K562 (cell line): Measurements from ENCODE around the gene PPL. TPM values are rescaled to one million over a fixed set of nuclear protein-coding genes. Genes with fewer than 3 reads are reported as not detected.

Experiments
- CBFA2T2 ChIP-seq: fragments of 450-650 bp; conservative IDR thresholded peaks from 2 replicates; pipeline ENCODE4 v1.6.1; 2017; ENCODE audit warnings: mild to moderate bottlenecking
- HIVEP1 ChIP-seq: fragments of 250-450 bp; sonication (Bioruptor Pico); IDR thresholded peaks from 2 replicates; pipeline ENCODE4 v1.4.0; 2020; ENCODE audit warnings: mild to moderate bottlenecking
- RBM25 ChIP-seq: fragments of 200-400 bp; formaldehyde crosslinking; IDR thresholded peaks from 2 replicates; pipeline ENCODE4 v1.6.1; 2018; ENCODE audit warnings: low read length, low read depth, moderate library complexity; ENCODE audit not compliant: severe bottlenecking
- SMARCA5 ChIP-seq: fragments of 450-650 bp; IDR thresholded peaks from 2 replicates; pipeline ENCODE4 v1.6.1; 2016
- ZNF146 ChIP-seq: IDR thresholded peaks from one replicate; pipeline ENCODE4 v1.6.1; 2018; ENCODE audit warnings: missing compliant biosample characterization; ENCODE audit not compliant: unreplicated experiment
- ZNF224 ChIP-seq: sonication (generic); formaldehyde crosslinking; IDR thresholded peaks from 2 replicates; pipeline ENCODE4 v1.8.0; 2022; ENCODE audit warnings: mild to moderate bottlenecking, missing genetic modification reagents
- ZNF354B ChIP-seq: fragments of 250-450 bp; sonication (Bioruptor Pico); IDR thresholded peaks from 2 replicates; pipeline ENCODE4 v1.4.0; 2020
- ZNF507 ChIP-seq: conservative IDR thresholded peaks from 2 replicates; pipeline ENCODE4 v1.6.1; 2017; ENCODE audit warnings: missing genetic modification characterization, missing compliant biosample characterization
- ZNF77 ChIP-seq: fragments of 250-450 bp; sonication (Bioruptor Pico); IDR thresholded peaks from 2 replicates; pipeline ENCODE4 v1.5.0; 2020
- polyA plus RNA-seq, 8 experiments: library from polyadenylated mRNA; depleted of rRNA in 4 of 8; stranded (reverse) in 5 of 8; unstranded in 3 of 8; fragments of >200 nt; fragmentation: Nextera tagmentation in 2 of 8; fragmentation: Illumina TruSeq in 1 of 8; extraction: Ambion mirVana in 2 of 8; extraction: Trizol in 1 of 8; gene quantifications; 2 replicates each; pipeline versions ENCODE4 v1.2.1 to v1.2.3, GENCODE V29; 2011 to 2014; ENCODE audit warnings: inconsistent platforms in 1 of 8, missing spikeins in 1 of 8
- total RNA-seq, 7 experiments: library from RNA; depleted of rRNA in 6 of 7; stranded (reverse); fragments of >200 nt in 6 of 7; fragmentation: Illumina TruSeq in 2 of 7; extraction: Trizol in 2 of 7; gene quantifications; 2 replicates each; pipeline versions ENCODE4 v1.2.1 to v1.2.3, GENCODE V29; 2011 to 2021; ENCODE audit warnings: low replicate concordance in 1 of 7
- TF ChIP-seq, protein P1 (sequence below): IDR thresholded peaks from 3 replicates; pipeline ENCODE4 v1.6.1; 2011; ENCODE audit warnings: borderline replicate concordance, mild to moderate bottlenecking, moderate library complexity; ENCODE audit not compliant: insufficient read length; ENCODE audit errors: extremely low read depth
- TF ChIP-seq, protein P2 (sequence below): fragments of 450-650 bp; IDR thresholded peaks from 2 replicates; pipeline ENCODE4 v1.6.1; 2016; ENCODE audit warnings: low read depth
- TF ChIP-seq, protein P3 (sequence below): fragments of 450-650 bp; IDR thresholded peaks from 2 replicates; pipeline ENCODE4 v1.6.1; 2014; ENCODE audit warnings: low read depth, mild to moderate bottlenecking, moderate library complexity, borderline replicate concordance

Gene PPL
- total and polyA plus RNA-seq, 9 of the 15 experiments (the other 6 are each of a cell fraction or from before 2014, with no cell fraction given), result 0.01 to 0.15 (median 0.07) TPM; not detected in 3

DNA sequence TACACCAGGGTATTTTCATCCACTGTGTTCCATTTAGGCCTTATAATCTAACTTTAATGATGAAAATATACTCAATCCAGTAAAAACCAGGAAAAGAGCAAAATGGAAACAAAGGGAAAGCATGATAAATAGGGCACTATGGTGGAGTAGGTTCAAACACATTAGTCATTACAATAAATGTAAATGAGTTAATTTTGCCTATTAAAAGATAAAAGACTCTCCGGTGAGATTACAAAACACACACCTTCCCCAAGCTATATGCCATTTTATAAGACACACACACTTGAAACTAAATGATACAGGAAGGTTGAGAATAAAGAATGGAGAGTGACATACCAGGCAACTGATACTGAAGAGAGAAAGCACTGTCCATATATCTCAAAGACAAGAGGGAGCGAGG, 10.0 kb downstream of the PPL start (continued):
- TF ChIP-seq, protein P1, sequence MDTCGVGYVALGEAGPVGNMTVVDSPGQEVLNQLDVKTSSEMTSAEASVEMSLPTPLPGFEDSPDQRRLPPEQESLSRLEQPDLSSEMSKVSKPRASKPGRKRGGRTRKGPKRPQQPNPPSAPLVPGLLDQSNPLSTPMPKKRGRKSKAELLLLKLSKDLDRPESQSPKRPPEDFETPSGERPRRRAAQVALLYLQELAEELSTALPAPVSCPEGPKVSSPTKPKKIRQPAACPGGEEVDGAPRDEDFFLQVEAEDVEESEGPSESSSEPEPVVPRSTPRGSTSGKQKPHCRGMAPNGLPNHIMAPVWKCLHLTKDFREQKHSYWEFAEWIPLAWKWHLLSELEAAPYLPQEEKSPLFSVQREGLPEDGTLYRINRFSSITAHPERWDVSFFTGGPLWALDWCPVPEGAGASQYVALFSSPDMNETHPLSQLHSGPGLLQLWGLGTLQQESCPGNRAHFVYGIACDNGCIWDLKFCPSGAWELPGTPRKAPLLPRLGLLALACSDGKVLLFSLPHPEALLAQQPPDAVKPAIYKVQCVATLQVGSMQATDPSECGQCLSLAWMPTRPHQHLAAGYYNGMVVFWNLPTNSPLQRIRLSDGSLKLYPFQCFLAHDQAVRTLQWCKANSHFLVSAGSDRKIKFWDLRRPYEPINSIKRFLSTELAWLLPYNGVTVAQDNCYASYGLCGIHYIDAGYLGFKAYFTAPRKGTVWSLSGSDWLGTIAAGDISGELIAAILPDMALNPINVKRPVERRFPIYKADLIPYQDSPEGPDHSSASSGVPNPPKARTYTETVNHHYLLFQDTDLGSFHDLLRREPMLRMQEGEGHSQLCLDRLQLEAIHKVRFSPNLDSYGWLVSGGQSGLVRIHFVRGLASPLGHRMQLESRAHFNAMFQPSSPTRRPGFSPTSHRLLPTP, result no peak
- TF ChIP-seq ZNF354B (CRISPR knock-in tag) (peak; percentile 98), RBM25 (peak; percentile 75), SMARCA5 (no peak), ZNF77 (CRISPR knock-in tag) (no peak), ZNF146 (CRISPR knock-in tag) (no peak), CBFA2T2 (no peak), HIVEP1 (CRISPR knock-in tag) (no peak), ZNF507 (tag) (peak; percentile 100), ZNF224 (CRISPR knock-in tag) (no peak)
- TF ChIP-seq, protein P2, sequence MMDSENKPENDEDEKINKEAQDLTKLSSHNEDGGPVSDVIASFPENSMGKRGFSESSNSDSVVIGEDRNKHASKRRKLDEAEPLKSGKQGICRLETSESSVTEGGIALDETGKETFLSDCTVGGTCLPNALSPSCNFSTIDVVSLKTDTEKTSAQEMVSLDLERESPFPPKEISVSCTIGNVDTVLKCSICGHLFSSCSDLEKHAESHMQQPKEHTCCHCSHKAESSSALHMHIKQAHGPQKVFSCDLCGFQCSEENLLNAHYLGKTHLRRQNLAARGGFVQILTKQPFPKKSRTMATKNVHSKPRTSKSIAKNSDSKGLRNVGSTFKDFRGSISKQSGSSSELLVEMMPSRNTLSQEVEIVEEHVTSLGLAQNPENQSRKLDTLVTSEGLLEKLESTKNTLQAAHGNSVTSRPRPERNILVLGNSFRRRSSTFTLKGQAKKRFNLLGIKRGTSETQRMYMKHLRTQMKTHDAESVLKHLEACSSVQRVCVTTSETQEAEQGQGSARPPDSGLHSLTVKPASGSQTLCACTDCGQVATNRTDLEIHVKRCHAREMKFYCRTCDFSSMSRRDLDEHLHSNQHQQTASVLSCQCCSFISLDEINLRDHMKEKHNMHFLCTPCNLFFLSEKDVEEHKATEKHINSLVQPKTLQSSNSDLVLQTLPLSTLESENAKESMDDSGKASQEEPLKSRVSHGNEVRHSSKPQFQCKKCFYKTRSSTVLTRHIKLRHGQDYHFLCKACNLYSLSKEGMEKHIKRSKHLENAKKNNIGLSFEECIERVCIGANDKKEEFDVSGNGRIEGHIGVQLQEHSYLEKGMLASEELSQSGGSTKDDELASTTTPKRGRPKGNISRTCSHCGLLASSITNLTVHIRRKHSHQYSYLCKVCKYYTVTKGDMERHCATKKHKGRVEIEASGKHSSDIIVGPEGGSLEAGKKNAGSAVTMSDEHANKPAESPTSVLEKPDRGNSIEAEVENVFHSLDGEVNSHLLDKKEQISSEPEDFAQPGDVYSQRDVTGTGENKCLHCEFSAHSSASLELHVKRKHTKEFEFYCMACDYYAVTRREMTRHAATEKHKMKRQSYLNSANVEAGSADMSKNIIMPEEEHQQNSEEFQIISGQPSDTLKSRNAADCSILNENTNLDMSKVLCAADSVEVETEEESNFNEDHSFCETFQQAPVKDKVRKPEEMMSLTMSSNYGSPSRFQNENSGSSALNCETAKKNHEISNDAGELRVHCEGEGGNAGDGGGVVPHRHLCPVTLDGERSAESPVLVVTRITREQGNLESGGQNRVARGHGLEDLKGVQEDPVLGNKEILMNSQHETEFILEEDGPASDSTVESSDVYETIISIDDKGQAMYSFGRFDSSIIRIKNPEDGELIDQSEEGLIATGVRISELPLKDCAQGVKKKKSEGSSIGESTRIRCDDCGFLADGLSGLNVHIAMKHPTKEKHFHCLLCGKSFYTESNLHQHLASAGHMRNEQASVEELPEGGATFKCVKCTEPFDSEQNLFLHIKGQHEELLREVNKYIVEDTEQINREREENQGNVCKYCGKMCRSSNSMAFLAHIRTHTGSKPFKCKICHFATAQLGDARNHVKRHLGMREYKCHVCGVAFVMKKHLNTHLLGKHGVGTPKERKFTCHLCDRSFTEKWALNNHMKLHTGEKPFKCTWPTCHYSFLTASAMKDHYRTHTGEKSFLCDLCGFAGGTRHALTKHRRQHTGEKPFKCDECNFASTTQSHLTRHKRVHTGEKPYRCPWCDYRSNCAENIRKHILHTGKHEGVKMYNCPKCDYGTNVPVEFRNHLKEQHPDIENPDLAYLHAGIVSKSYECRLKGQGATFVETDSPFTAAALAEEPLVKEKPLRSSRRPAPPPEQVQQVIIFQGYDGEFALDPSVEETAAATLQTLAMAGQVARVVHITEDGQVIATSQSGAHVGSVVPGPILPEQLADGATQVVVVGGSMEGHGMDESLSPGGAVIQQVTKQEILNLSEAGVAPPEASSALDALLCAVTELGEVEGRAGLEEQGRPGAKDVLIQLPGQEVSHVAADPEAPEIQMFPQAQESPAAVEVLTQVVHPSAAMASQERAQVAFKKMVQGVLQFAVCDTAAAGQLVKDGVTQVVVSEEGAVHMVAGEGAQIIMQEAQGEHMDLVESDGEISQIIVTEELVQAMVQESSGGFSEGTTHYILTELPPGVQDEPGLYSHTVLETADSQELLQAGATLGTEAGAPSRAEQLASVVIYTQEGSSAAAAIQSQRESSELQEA, result no peak
- TF ChIP-seq, protein P3, sequence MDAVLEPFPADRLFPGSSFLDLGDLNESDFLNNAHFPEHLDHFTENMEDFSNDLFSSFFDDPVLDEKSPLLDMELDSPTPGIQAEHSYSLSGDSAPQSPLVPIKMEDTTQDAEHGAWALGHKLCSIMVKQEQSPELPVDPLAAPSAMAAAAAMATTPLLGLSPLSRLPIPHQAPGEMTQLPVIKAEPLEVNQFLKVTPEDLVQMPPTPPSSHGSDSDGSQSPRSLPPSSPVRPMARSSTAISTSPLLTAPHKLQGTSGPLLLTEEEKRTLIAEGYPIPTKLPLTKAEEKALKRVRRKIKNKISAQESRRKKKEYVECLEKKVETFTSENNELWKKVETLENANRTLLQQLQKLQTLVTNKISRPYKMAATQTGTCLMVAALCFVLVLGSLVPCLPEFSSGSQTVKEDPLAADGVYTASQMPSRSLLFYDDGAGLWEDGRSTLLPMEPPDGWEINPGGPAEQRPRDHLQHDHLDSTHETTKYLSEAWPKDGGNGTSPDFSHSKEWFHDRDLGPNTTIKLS, result no peak
